Endothelial cell of umbilical vein (primary cell): ENCODE results near the gene FAM83D. TPM values are rescaled to one million over a fixed set of nuclear protein-coding genes. Genes with fewer than 3 reads are reported as not detected.

Source experiments
- BruUV-seq: library from RNA; stranded (reverse); fragments of 400-500 nt; replicated peaks from 2 replicates; lab custom pipeline; 2021; lab: Mats Ljungman, UMichigan
- CTCF ChIA-PET: fragments of 300-600, 350-600 bp; sonication (Branson Sonifier 250); formaldehyde crosslinking; loops from one replicate; lab custom pipeline; 2021; ENCODE audit warnings: antibody characterized with exemption, inconsistent platforms; lab: Charles Lee
- POLR2A ChIA-PET: fragments of 300-600, 350-600 bp; sonication (Branson Sonifier 250); formaldehyde crosslinking; loops from one replicate; lab custom pipeline; 2021; ENCODE audit warnings: antibody characterized with exemption, inconsistent platforms; lab: Charles Lee
- DNase-seq: peaks from one replicate; pipeline ENCODE4 v3.0.0-alpha.2; 2011; ENCODE audit warnings: low read depth, low spot score
- FAIRE-seq: peaks from 2 replicates; lab custom pipeline; 2011; peaks lifted over from hg19 to GRCh38; lab: Jason Lieb, UNC
- H2AFZ ChIP-seq: 2 replicates; pipeline ENCODE4 v1.6.0; 2012; ENCODE audit warnings: low read depth, low read length, control low read depth, inconsistent platforms
- H3K27ac ChIP-seq: 2 replicates; pipeline ENCODE4 v1.5.1; 2011; ENCODE audit warnings: low read depth, mild to moderate bottlenecking, control low read depth, low read length, moderate library complexity; ENCODE audit not compliant: insufficient read depth
- H3K27me3 ChIP-seq, 2 experiments: 2 replicates each; pipeline versions ENCODE4 v1.6.0 to v1.6.1; 2011; ENCODE audit warnings: low read length in 2 of 2, mixed read lengths in 1 of 2; ENCODE audit not compliant: control insufficient read depth in 2 of 2, insufficient read depth in 2 of 2
- H3K36me3 ChIP-seq, 2 experiments: 2 replicates in 1 of 2; 3 replicates in 1 of 2; pipeline ENCODE4 v1.5.1; 2011; ENCODE audit warnings: low read length in 2 of 2, mild to moderate bottlenecking in 1 of 2, moderate library complexity in 1 of 2; ENCODE audit not compliant: control insufficient read depth in 2 of 2, insufficient read depth in 2 of 2; ENCODE audit errors: extremely low read depth in 1 of 2
- H3K4me1 ChIP-seq: 3 replicates; pipeline ENCODE4 v1.5.1; 2011; ENCODE audit warnings: mild to moderate bottlenecking, low read length; ENCODE audit not compliant: control insufficient read depth, insufficient read depth; ENCODE audit errors: extremely low read depth
- H3K4me2 ChIP-seq: 2 replicates; pipeline ENCODE4 v1.6.1; 2011; ENCODE audit warnings: low read length, control low read depth, mixed read lengths; ENCODE audit not compliant: insufficient read depth
- H3K4me3 ChIP-seq, 3 experiments: fragments of 200-600 bp in 1 of 3; sonication (generic), shearing (Covaris generic) in 1 of 3; replicated peaks in 1 of 3; 2 replicates each; pipeline ENCODE4 v1.5.1; 2011 to 2016; ENCODE audit warnings: control low read depth in 3 of 3, low read length in 3 of 3, mild to moderate bottlenecking in 2 of 3, inconsistent platforms in 1 of 3, low read depth in 1 of 3, moderate library complexity in 1 of 3; ENCODE audit not compliant: insufficient read depth in 1 of 3
- H3K79me2 ChIP-seq: 2 replicates; pipeline ENCODE4 v1.6.0; 2012; ENCODE audit warnings: low read length, inconsistent platforms; ENCODE audit not compliant: control insufficient read depth, insufficient read depth
- H3K9ac ChIP-seq: replicated peaks from 2 replicates; pipeline ENCODE3; 2011; ENCODE audit warnings: low read length, control low read depth; ENCODE audit not compliant: insufficient read depth; ENCODE audit errors: extremely low read depth
- H3K9me1 ChIP-seq: replicated peaks from 3 replicates; pipeline ENCODE4 v1.6.0; 2011; ENCODE audit warnings: mild to moderate bottlenecking, low read length; ENCODE audit not compliant: control insufficient read depth, insufficient read depth; ENCODE audit errors: extremely low read depth
- H3K9me3 ChIP-seq: replicated peaks from 2 replicates; pipeline ENCODE4 v1.5.1; 2012; ENCODE audit warnings: low read length, inconsistent platforms; ENCODE audit not compliant: control insufficient read depth, insufficient read depth
- H4K20me1 ChIP-seq: replicated peaks from 2 replicates; pipeline ENCODE3; 2011; ENCODE audit warnings: mild to moderate bottlenecking, low read length; ENCODE audit not compliant: control insufficient read depth, insufficient read depth; ENCODE audit errors: extremely low read depth
- CTCF ChIP-seq, 2 donors: IDR thresholded peaks; 1 replicate in 1 of 2; 2 replicates in 1 of 2; pipeline ENCODE4 v1.5.1; 2011; ENCODE audit warnings: low read length in 2 of 2, mild to moderate bottlenecking in 2 of 2, moderate library complexity in 2 of 2, control low read depth in 1 of 2, inconsistent platforms in 1 of 2, low read depth in 1 of 2; ENCODE audit not compliant: insufficient read depth in 1 of 2; ENCODE audit errors: extremely low read depth in 1 of 2
- JUN ChIP-seq: IDR thresholded peaks from 2 replicates; pipeline ENCODE4 v1.6.1; 2011; ENCODE audit warnings: borderline replicate concordance, low read depth; ENCODE audit not compliant: insufficient read length, insufficient read depth
- MYC ChIP-seq: IDR thresholded peaks from one replicate; pipeline ENCODE4 v1.6.1; 2011; ENCODE audit warnings: mild to moderate bottlenecking, low read depth, low read length
- POLR2A ChIP-seq: IDR thresholded peaks from 2 replicates; pipeline ENCODE4 v1.6.1; 2012; ENCODE audit warnings: low read depth, mild to moderate bottlenecking, control low read depth, low read length
- dilution Hi-C: fragments of 300-500 bp; cut with MboI; formaldehyde crosslinking; loops from one replicate; pipeline ENCODE4 v1.15.0; 2019; ENCODE audit warnings: low sequenced_read_pairs; ENCODE audit not compliant: extremely low pct_ligation_motif_present
- intact Hi-C: fragments of 100-400 bp; cut with micrococcal nuclease; formaldehyde crosslinking; loops from one replicate; pipeline ENCODE4 v1.10.0; 2022
- polyA plus RNA-seq, 4 experiments: library from polyadenylated mRNA; depleted of rRNA in 3 of 4; stranded (reverse) in 3 of 4; unstranded in 1 of 4; fragments of >200 nt; gene quantifications; 2 replicates each; pipeline versions ENCODE4 v1.2.1 to v1.2.3, GENCODE V29; 2011 to 2012; ENCODE audit warnings: missing spikeins in 1 of 4
- total RNA-seq: library from RNA; stranded (reverse); gene quantifications from 2 replicates; pipeline ENCODE4 v1.2.3, GENCODE V29; 2021
- TF ChIP-seq, protein P1 (sequence below): IDR thresholded peaks from 2 replicates; pipeline ENCODE4 v1.6.1; 2011; ENCODE audit not compliant: insufficient read depth, insufficient read length

FAM83D gene
- total and polyA plus RNA-seq, 2 donors (not counting 3 experiments of a cell fraction or from before 2014, with no cell fraction given) = 41.0 to 46.0 TPM

- POLR2A ChIA-PET = no interaction called here
Observed at GRCh38 chr20:38963745-38964144, 37.5 kb downstream of the FAM83D start.

More at GRCh38 chr20:38963745-38964144, 37.5 kb downstream of the FAM83D start:
- H4K20me1 ChIP-seq = no peaks in the 10 kb centered on the region
- H3K9me1 ChIP-seq = no peaks in the 10 kb centered on the region
- no peak overlapping the region for H3K27ac ChIP-seq
- peaks cover 34% of the 10 kb centered on the region for H3K79me2 ChIP-seq
- dilution Hi-C loops = no loop called here
- no peak overlapping the region for H3K4me3 ChIP-seq
- DNase-seq (no peak), FAIRE-seq (no peak)
- CTCF ChIA-PET = interaction anchor here (0.6 to 2.2 kb wide), 3 partner anchors 25 to 37 kb away, joined by 3 to 28 read pairs (median 4); partner anchors contain the start of gene FAM83D
- no peak overlapping the region for H3K4me2 ChIP-seq
- H3K4me1 ChIP-seq = peaks cover 19% of the 10 kb centered on the region
- TF ChIP-seq POLR2A (no peak), JUN (no peak), CTCF (IDR thresholded peaks at IDR 0.05; ENCODE audit: extremely low read depth in 1 of 2, insufficient read depth in 1 of 2, low read depth in 1 of 2, low read length in 2 of 2) (no peak), MYC (no peak)
- TF ChIP-seq, protein P1, sequence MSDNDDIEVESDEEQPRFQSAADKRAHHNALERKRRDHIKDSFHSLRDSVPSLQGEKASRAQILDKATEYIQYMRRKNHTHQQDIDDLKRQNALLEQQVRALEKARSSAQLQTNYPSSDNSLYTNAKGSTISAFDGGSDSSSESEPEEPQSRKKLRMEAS = no peak
- intact Hi-C loops = no loop called here
- no peaks in the 10 kb centered on the region for H3K9me3 ChIP-seq
- H3K9ac ChIP-seq = no peak overlapping the region
- no peak overlapping the region for H2AFZ ChIP-seq
- H3K27me3 ChIP-seq = no peaks in the 10 kb centered on the region
- no peaks in the 10 kb centered on the region for H3K36me3 ChIP-seq
- BruUV-seq = no TSS peak
